GM21390 (cell line): ENCODE measurements around the gene ARHGDIA.

ENCODE experiments used
- ATAC-seq: cut with Tn5 transposase; IDR thresholded peaks from one replicate; pipeline ENCODE4 v1.9.1; 2021; ENCODE audit not compliant: unreplicated experiment

ARHGDIA gene

DNA sequence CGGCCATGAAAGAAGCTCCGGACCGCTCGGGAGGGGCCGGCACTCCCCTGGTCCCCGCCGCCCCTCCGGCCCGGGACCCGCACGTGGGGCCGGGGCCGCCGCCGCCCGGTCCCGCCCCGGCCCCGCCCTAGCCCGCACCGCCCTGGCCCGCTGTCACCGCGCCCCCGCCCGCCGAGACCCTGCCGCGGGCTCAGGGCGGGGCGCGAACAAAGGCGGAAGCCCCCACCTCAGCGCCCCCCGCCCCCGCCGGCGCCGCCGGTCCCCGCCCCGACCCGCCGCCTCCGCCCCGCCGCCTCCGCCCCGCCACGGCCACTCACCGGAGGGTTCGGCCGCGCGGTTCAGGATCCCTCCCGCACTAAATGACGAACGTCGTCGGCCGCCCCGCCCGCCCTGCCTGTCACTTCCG is at the start of gene ARHGDIA:
TSS of gene ARHGDIA (minus strand) at position 357 of the 406 bp plus-strand sequence. CDS start 1,407 bp downstream, outside the sequence.
- ATAC-seq: no peak

DNA sequence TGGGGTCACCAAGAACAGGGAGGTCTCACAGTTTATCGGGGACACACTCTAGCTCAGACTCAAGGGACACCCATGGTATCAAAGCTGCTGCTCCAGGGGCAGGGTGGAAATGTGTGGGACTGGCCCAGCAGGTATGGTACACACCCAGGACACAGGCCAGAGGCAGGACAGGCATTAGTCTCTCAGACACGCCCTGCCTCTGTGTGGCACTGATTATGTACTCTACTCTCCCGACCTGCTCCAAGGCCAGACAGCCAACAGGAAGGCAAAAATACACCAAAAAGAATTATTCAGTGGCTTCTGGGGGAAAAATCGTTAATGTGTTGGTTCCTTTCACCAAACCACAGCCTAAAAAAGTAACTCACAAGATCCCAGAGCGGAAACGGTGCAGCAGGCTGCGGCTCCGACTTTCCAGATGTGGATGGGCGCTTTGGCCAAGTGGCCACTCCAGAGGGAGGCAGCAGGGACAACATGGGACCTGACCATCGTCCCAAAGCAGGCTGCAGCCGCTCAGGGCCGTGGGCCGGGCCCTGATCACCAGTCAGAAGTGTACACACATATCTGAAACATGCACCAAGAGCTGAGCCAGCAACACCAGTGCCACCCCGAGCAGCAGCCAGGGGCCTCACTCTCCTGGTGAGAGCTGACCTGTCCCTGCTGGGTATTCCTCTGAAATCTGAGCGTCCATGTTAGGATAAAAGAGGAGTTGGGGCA is 47.9 kb upstream of the ARHGDIA start:
- no peak for ATAC-seq

- ATAC-seq: peak; percentile 8
Observed at GRCh38 chr17:81918333-81918669, 47.2 kb upstream of the ARHGDIA start.

DNA sequence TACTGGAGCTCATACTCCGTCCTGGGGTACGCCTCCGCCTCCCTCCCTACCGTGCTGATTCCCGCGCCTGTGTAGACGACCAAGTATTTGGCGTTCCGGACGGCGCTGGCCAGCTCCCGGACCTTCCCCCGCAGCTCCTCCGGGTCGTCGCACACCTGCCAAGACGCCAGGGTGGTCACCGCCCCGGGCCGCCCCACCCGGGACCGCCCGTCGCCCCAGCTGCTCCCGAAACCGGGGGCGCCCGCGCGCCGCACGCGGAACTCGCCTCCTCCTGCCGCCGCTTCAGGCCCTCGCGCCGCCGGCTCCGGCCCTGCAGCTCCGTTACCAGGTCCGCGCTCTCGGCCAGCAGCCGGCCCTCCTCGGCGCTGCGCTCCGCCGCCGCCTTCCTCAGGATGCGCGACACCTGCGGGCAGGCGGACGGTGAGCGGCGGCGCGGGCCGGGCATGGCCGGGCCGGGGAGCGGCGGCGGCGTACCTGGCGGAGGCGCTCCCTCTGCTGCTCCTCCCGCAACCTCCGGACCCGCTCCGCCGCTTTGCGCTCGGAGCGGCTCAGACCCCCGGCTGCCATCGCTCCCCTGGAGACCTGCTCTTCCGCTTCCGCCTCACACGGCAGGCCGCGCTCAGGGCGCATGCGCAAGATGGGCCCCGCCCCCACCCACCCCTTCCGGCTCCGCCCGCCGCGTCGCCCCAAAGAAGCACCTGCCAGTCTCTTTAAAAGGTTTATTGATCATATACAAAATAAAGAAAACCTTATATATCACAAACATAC is 46.6 kb upstream of the ARHGDIA start, which contains the start of gene SIRT7:
TSS of gene SIRT7 (minus strand) at position 612 of the 768 bp plus-strand sequence. CDS start at position 567, 45 bp downstream.
- ATAC-seq: peak; percentile 57

- ATAC-seq: no peak
Observed at GRCh38 chr17:81916234-81917001, 45.3 kb upstream of the ARHGDIA start.

GRCh38 chr17:81915331-81915730 is 44.2 kb upstream of the ARHGDIA start:
- no peak for ATAC-seq

DNA sequence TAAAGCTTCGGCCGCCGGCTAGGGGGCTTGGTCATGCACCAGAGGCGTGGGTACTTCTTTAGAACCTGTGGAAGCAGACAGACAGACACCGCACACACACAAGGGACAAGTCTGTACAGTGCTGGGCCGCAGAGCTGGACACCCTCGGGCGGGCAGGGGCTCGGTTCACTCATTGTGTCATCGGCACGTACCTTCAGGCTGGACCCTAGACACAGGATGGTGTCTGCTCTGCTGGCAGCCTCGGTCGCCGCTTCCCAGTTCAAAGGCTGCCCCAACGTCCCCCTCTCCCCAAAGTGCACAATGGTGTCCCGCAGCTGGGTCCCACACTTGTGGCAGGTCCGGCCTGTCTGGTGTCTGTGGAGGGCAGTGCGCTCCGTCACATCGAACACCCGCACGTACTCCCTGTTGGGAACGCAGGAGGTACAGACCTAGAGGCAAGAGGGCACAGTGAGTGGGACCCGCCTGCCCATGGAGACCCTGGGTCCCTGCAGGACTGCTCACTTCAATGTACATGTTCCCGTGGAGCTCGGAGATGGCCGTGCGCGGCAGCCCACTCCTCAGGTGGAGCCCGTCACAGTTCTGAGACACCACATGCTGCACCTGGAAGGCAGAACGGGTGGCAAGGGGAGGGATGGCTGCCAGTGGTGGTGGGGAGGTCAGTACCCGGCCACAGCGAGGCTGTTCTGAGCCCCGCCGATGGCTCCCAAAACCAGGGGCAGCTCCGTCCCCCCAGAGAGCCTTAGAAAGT is 43.1 kb upstream of the ARHGDIA start:
- no peak for ATAC-seq

DNA sequence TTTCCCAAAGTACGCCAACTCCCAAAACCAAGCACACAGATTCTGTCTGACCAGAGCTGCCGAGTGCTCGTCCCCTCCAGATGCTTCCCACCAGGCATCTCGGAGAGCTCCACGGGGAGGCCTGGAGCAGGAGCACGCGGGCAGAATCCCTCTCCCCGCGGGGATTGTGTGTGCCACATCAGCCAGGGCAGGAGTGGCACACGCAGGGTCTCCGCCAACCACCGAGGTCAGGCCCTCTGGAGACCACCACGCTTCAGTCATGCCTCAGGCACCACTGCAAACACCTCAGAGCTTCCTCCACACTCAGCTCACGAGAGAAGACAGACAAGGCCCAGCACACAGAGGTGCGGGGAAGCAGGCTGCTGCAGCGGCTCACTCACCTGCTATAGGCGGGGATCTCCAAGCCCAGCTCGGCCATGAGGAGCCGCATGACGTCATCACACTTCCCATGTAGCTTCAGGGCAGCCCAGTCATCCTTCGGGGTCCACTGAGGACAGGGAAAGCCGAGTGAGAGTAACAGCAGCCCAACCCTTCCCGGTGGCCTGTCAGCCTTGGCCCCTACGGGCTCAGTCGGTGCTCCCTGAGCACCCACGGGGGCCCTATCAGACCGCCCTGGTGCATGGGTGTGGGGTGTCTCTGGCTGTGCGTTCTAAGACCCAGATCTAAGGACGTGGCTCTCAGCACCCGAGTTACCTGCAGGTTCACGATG is 42.4 kb upstream of the ARHGDIA start:
- ATAC-seq: no peak

DNA sequence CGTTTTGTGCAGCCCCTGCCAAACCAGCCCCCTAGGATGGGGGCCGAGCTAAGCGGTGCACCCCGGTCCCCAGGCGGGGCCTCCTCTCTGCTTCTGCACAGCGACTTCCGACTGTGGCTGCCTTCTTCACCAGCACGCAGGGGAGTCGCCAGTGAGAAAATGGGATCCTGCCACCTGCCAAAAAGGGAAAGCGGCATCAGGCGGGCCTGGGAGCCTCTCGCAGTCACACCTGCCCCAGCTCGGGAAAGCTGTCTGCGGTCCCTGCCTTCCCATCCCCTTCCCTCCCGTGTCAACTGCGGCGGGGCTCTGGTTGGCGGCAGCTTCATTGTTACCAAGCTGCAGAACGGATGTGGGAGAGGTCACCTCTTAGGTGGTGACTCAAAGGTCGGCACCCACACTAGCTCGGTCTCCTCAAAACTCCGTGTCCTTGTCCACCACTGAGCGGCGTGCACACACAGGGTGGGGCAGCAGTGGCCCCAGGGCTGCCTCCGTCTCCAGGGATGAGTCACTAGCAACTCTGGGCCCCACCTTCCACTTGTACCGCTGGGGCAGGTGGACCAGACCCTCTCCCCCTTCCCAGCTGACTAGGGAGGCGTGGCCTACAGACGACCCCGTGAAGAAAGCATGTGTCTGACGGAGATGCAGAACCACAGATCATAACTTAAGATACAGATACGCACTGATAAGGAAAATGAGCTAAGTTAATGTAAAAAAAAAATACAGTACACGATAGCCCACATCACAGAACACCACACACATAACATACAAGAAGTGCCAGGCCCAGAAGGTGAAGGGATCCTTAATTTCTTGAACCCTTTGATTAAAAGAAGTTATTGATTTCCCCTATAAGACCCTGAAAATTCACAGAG is 41.5 kb upstream of the ARHGDIA start:
- ATAC-seq: no peak

GRCh38 chr17:81911969-81912368 is 40.8 kb upstream of the ARHGDIA start:
- ATAC-seq: no peak

- ATAC-seq: peak; percentile 67
Observed at GRCh38 chr17:81911277-81911961, 40.3 kb upstream of the ARHGDIA start, which contains the start of gene PCYT2. Gene PCYT2 (minus strand): TSS chr17:81911399. CDS start chr17:81911355, 44 bp downstream.

DNA sequence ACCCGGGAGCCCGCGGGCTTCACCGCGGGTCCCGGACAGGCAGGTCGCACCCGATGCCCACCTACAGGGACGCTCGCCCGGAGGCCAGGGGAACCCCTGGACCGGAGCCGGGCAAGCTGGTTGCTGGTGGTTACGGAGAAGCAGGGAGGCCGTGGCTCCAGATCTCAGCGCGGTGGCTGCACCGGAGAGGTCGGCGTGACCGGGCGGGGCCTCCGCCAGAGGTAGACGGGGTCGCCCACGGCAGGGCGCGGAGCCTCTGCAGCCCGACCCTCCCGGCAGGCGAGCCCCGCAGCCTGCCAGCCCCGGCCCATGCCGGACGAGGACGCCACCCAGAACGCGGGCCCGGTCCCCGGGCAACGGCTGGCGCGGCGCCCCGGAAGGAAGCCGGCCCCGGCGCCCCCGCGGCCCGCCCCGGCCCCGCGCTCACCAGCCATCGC is 39.7 kb upstream of the ARHGDIA start:
- ATAC-seq: peak; percentile 16

- no peak for ATAC-seq
Observed at GRCh38 chr17:81909966-81910839, 39.1 kb upstream of the ARHGDIA start.

DNA sequence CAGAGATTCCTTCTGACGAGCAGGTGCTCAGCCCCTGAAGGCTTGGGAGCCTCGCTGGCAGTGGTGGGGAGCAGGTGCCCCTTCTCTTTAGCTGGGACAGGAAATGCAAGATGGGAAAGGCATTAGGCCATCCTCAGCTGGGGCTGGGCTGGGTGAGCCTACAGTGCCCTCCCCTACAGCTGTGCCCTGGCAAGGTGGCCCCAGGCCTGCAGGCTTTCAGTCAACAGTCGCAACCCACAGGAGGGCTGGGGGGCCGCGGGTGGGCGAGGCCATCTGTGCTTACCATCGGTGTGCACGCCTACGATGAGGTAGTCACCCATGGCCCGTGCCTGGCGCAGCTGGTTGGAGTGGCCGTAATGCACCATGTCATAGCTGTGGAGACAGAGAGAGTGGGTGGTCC is 38.1 kb upstream of the ARHGDIA start:
- ATAC-seq: no peak

- ATAC-seq: no peak
Observed at GRCh38 chr17:81908793-81909192, 37.7 kb upstream of the ARHGDIA start.

DNA sequence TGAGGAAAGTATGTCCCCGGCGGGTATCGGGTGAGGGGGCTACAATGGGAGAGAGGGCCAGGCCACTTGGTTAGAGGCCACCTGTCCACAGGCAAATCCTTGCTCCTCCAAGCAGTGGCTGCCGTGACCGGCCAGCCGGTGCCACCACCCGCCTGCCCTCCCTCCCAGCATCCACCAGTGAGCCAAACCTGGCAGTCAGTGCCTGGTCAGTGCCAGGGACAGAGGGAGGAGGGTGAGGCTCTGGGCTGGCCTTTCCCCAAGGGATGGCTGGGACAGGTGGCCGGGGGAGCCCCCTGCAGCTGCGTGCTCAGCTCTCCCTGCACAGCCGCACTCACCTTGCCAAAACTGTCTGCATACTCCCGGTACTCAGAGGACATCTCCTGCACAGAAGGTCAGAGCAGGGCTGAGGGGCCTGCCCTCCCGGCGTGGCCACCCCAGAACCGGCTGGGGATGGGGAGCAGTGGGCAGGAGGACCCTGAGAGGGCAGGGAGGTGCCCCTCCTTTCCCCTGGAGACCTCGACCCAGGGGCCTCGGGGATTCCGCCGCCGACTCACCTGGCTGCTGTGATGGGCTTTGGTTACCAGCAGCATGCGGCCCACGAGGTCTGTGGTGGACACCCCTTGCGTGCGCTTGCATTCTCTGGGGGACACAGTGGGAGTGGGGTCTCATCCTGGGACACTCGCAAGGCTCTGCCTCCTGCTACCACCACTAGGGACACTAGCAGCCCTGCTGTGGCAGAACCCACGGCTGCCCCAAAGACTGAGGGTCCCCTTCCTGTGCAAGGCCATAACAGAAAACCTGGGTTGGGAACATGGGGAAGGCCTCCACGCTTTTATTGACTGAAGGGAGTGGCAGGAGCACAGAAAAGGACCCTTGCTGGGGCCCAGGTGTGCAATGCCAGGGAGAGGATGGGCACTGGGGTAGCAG is 36.3 kb upstream of the ARHGDIA start:
- no peak for ATAC-seq
